HG03439 (cell line): ENCODE measurements around the gene FMO5.
"Not testable (repeated sequence)": the region's sequence is repeated elsewhere in the genome, so short reads cannot be mapped to it uniquely, and the experiment has no call there.

Experiments used
- ATAC-seq: cut with Tn5 transposase; IDR thresholded peaks from one replicate; pipeline ENCODE4 v1.9.1; 2021; ENCODE audit warnings: mild to moderate bottlenecking, moderate library complexity; ENCODE audit not compliant: unreplicated experiment

The FMO5 gene

GRCh38 chr1:147157116-147157515 is 68.0 kb downstream of the FMO5 start:
- not testable (repeated sequence) for ATAC-seq

DNA sequence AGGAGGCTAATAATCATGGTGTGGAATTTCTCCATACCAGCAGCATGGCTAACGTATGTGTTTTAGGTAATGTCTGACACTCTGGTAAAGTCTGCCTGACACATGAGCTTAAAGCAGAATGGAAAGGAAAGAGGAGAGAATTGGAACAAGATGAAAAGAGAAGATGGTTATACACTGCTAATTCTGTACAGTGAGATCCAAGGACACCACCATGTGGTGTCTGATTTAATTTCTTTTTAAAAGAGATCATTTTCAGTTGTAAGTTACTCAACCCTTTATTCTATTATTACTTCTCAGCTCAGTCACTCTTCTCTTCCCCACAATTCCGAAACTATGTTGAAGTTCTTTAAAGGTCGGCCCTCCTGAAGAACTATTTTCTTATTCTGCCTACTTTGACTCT is 68.5 kb downstream of the FMO5 start:
- no peak for ATAC-seq

DNA sequence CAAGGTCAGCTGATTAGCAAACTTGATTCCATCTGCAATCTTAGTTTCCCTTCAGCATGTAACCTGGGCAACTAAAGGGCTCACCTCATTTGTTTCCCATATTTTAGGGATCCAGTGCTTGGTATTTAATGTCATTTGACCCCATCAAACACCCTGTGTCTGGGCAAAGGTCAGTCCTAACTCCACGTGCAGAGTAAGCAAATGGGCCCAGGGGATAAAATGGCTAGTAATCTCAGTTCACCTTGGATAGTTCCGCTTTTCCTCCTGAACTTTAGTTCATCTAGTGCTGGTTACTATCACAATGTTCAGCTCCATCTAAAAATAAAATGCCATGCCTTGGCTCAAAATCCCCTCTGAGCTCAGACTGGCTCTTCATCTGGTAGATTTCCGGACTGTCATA is 72.4 kb downstream of the FMO5 start:
- ATAC-seq, result no peak

- ATAC-seq, result no peak
Measured at GRCh38 chr1:147151244-147151643, 73.9 kb downstream of the FMO5 start.

DNA sequence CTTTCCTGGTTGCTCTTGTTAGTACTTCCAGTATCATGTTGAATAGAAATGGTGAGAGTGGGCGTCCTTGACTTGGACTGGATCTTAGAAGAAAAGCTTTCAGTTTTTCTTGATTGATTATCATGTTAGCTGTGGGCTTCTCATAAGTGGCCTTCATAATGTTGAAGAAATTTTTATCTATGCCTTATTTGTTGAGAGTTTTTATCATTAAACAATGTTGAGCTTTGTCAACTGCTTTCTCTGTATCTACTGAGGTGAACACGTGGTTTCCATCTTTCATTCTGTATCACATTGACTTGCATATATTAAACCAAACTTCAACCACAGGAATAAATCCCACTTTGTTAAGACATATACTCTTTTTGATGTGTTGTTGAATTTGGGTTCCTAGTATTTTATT is 82.3 kb downstream of the FMO5 start:
- ATAC-seq, result no peak
